GM21360 (cell line): ENCODE measurements around the gene LNP1.
"Not testable (repeated sequence)": the region's sequence is repeated elsewhere in the genome, so short reads cannot be mapped to it uniquely, and the experiment has no call there.

ENCODE experiments used
- ATAC-seq: cut with Tn5 transposase; IDR thresholded peaks from one replicate; pipeline ENCODE4 v1.9.1; 2021; ENCODE audit warnings: mild to moderate bottlenecking, moderate library complexity; ENCODE audit not compliant: unreplicated experiment

Gene LNP1

GRCh38 chr3:100400780-100401673 is at the start of gene LNP1, which contains the start of gene TOMM70:
TSS of gene LNP1 (plus strand) at chr3:100401539. CDS start at chr3:100429730, 28,191 bp downstream.
TSS of gene TOMM70 (minus strand) at chr3:100401089. CDS start at chr3:100400949, 140 bp downstream.
- peak; percentile 85 for ATAC-seq

- ATAC-seq: not testable (repeated sequence)
Measured at GRCh38 chr3:100351770-100352169, 49.6 kb upstream of the LNP1 start.

DNA sequence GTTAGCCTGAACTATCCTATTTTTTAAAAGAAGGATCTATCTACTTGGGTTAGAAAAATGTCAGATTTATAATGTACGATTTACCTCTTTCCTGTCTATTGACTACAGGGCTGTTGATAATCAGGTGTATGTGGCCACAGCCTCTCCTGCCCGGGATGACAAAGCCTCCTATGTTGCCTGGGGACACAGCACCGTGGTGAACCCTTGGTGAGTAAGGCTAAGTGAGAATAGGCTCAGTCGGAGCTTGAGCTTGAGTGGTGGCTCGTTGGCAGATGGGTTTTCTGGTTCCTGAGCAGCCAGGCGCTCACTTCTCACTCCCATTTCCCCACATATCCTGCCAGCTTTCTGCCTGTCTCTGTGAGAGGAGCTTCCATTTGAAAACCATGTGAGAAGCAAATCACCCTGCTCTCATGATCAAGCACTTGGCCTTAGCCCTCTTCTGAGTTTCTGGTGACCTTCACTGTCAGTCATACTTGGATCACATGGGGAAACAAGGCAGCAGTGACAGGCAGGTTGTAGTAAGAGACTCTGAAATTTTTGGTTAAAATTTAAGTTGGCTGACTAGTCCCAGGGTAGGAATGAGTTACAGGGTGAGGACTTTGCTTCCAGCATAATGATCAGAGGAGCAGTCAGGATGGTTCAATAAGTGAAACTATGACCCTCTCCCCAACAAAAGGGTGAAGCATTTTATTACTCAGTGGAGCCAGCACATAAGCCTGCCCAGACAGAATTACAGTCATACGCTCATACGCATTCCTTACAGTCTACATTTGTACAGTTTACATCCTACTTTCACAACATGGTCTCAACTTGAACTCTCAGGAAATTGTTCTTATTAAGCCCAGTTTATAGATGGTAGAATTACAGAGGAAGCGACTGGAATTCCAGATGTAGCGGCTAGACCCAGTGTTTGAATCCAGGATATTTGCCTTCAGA is 48.8 kb upstream of the LNP1 start:
- ATAC-seq: no peak

DNA sequence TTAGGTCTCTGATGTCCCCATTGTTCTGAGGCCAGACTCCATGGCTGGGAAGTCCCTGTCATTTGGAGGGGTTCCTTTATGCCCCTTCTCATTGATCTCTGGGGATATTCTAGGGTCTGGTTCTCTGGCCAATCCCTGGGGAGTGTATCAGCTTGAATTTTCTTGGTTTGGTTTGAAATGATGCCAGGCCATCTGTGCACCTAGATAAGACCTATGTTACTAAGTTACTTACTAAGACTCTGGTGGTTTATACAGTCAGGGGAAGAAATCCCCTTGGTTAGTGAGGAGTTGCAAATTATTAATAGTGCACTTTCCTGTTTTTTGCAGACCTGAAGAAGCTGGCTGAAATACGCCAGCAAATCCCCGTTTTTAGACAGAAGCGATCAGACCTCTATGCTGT is 46.5 kb upstream of the LNP1 start:
- no peak for ATAC-seq

DNA sequence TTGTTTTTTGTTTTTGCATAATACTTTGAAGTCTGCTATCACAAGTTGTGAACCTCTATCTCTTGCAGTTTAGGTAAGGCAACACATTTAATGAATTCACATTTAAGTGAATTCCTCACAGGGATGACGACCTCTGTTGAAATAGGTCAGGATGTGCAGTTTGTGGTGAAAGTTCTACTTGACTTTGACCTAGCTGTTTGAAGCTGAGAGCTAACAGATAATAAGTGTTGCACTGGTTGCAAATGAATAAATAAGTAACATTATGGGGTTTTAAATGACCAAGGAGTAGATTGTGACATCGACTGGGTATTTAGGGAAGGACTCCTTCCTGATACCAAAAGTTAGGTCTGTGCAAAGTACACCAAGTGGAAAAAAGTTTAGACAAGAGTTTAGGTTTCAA is 42.9 kb upstream of the LNP1 start:
- ATAC-seq: no peak

GRCh38 chr3:100359035-100359434 is 42.3 kb upstream of the LNP1 start:
- no peak for ATAC-seq

DNA sequence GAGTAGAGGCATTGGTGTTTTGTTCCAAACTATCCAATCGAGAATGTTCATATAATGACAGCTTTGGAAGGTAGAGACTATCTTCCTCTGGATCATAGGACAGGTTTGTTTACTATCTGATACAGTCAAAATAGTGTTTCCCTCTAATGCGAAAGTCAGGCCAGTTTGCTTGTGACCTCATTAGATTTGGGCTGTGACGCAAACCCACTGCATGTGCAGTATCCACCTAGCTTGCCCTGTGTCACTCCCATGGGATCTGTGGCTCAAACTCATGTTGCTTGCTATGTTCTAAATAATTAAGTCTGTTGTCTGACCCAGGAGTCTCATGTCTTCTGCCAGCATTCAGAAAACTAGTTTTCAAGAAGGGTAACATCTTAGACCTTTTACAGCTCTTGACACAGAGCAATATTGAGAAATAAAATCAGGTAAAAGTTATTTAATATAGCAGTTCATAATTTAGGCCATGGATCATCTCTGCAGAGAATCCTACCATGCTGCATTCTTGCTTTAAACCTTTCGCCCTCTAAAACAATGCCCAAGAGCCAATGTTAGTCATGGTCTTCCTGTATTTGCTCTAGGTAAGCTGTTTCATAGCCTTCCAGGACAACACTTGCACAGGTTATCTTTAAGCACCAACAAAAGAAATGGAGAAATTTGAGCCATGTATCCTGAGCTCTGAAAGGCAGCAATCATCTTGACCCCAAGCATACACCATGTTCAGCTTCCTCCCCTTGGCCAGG is 40.4 kb upstream of the LNP1 start:
- ATAC-seq: no peak

DNA sequence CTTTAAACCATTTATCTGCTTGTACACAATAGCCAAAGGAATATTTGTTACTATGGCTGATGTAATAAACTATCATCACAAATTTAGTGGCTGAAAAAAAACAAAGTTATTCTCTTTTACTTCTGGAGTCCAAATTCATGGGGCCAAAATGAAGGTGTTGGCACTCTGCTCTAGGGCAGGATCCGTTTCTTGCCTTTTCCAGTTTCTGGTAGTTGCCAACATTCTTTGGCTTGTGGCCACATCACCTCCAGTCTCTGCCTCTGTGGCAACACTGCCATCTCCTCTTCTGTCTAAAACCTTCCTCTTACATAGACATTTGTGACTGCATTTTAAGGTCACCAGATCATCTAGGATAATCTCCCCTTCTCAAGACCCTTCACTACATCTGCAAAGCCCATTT is 39.4 kb upstream of the LNP1 start:
- ATAC-seq: no peak

GRCh38 chr3:100364421-100364820 is 36.9 kb upstream of the LNP1 start:
- no peak for ATAC-seq

- ATAC-seq: no peak
Measured at GRCh38 chr3:100366424-100366823, 34.9 kb upstream of the LNP1 start.

GRCh38 chr3:100368441-100368840 is 32.9 kb upstream of the LNP1 start:
- no peak for ATAC-seq

DNA sequence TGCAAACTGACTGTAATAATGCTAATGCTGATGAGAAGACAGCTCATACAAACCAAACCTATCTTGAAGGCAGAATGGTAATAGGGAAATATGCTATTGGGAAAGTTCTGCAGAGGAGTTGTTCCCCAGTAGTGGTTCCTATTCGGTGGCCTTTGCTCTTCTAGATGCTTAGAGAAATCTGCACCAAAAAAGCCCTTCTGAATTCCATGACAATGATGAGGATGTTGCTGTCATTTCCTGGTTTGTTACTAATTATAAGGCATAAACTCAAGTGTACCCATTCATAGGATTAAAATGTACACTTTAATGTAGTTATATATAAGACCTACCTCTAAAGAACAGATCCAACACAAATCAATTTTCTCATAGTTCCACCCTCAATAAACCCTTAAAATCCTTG is 30.6 kb upstream of the LNP1 start:
- ATAC-seq: no peak

- ATAC-seq: no peak
Measured at GRCh38 chr3:100374521-100374920, 26.8 kb upstream of the LNP1 start.

GRCh38 chr3:100376301-100376700 is 25.0 kb upstream of the LNP1 start:
- ATAC-seq: no peak

GRCh38 chr3:100384733-100385525 is 16.4 kb upstream of the LNP1 start:
- ATAC-seq: no peak

DNA sequence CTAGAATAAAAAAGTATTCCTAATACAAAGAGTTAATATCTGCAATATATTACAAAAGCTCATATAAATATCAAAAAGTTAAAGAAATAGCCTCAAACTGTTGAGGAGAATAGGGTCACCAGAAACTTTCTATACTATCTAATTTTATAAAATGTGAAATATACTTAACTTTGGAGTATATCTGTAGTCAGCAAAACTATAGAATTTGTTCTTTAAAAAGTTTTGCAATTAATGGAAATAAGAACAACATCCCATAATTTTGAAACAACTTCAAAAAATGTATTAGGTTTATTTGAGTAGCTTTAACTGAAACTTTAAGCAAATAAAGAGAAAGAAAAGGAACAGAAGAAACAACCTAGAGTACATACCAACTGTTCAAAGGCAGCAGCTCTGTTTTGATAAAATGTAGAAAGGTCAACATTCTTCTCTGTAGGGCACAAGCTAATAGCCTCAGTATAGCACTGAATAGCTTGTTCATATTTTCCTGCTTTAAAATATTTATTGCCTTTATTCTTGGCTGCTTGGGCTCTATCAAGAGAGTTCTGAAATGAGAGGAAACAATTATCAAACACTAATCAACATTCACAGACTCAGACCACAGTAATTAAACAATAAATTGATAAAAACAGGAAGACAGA is 14.8 kb upstream of the LNP1 start:
- no peak for ATAC-seq

GRCh38 chr3:100389025-100389424 is 12.3 kb upstream of the LNP1 start:
- ATAC-seq: no peak

DNA sequence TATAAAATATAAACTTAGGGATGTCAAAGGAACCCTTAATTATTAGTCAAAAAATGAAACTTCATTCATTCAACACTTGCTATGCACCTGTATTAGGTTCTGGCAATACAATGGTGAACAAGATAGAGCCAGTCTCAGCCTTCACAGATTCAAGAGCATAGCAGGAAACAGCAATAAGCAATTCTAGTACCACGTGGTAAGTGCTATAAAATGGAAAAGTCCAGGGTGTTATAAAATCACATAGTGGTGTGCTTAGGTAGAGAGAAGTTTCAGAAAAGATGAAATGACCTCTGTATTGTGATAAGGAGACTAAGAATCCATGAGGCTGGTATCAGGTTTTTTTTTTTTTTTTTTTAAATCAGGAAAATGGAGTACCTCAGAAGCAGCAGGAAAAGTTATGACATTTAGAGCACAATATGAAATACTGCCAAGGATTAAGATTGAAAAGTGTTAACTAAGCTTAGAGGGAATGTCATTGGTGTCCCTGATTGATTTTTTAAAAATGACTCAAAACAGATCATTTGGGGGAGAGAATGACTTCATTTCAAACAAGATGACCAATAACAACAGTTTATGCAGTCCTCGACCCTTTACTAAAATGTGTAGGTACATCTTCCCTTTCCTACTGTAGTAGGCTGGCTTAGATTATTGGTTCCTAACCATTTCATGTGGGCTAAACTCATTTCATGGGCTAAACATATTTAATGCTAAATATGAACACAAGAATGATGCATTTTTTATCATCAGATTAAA is 5.5 kb upstream of the LNP1 start:
- ATAC-seq: no peak

- no peak for ATAC-seq
Measured at GRCh38 chr3:100396967-100397366, 4.4 kb upstream of the LNP1 start.
